Neural cell (in vitro differentiated cells): ENCODE results near the gene SUGCT. TPM values are rescaled to one million over a fixed set of nuclear protein-coding genes. Genes with fewer than 3 reads are reported as not detected.
"Not testable (repeated sequence)": the region's sequence is repeated elsewhere in the genome, so short reads cannot be mapped to it uniquely, and the experiment has no call there.

Experiments
- H2AFZ ChIP-seq: fragments of 200-600, 300-800 bp; sonication (generic), shearing (Covaris generic); 2 replicates; pipeline ENCODE4 v1.6.0; 2014; ENCODE audit warnings: low read depth, mild to moderate bottlenecking, antibody characterized with exemption, low read length, moderate library complexity
- H3F3A ChIP-seq: fragments of 200-600 bp; shearing (Covaris generic); 2 replicates; pipeline ENCODE4 v1.6.1; 2016; ENCODE audit warnings: mild to moderate bottlenecking, moderate library complexity, mixed read lengths, antibody characterized with exemption, low read length; ENCODE audit not compliant: insufficient read depth, poor library complexity, severe bottlenecking
- H3K27ac ChIP-seq: fragments of 200-600, 300-800 bp; sonication (generic), shearing (Covaris generic); 2 replicates; pipeline ENCODE4 v1.5.1; 2014; ENCODE audit warnings: mild to moderate bottlenecking, low read length, moderate library complexity
- H3K27me3 ChIP-seq: fragments of 300-800, 200-600 bp; sonication (generic), shearing (Covaris generic); 2 replicates; pipeline ENCODE4 v1.6.0; 2014; ENCODE audit warnings: mild to moderate bottlenecking, low read depth, low read length, moderate library complexity; ENCODE audit not compliant: insufficient read depth
- H3K36me3 ChIP-seq: fragments of 300-800, 200-600 bp; sonication (generic), shearing (Covaris generic); 2 replicates; pipeline ENCODE4 v1.5.1; 2014; ENCODE audit warnings: mild to moderate bottlenecking, antibody characterized with exemption, low read length, moderate library complexity; ENCODE audit not compliant: insufficient read depth
- H3K4me2 ChIP-seq: fragments of 300-800, 200-600 bp; sonication (generic), shearing (Covaris generic); 2 replicates; pipeline ENCODE4 v1.6.0; 2014; ENCODE audit warnings: mild to moderate bottlenecking, low read length
- H3K4me3 ChIP-seq: fragments of 300-800, 200-600 bp; sonication (generic), shearing (Covaris generic); 2 replicates; pipeline ENCODE4 v1.5.1; 2014; ENCODE audit warnings: mild to moderate bottlenecking, low read length, moderate library complexity
- H3K79me2 ChIP-seq: fragments of 200-600 bp; shearing (Covaris generic); replicated peaks from 2 replicates; pipeline ENCODE4 v1.6.0; 2014; ENCODE audit warnings: mild to moderate bottlenecking, low read length, moderate library complexity; ENCODE audit not compliant: insufficient read depth
- H3K9ac ChIP-seq: fragments of 300-800, 200-600 bp; sonication (generic), shearing (Covaris generic); 2 replicates; pipeline ENCODE4 v1.6.1; 2016; ENCODE audit warnings: mild to moderate bottlenecking, low read length, mixed read lengths
- H3K9me2 ChIP-seq: fragments of 200-600 bp; shearing (Covaris generic); 2 replicates; pipeline ENCODE4 v1.6.1; 2016; ENCODE audit warnings: mild to moderate bottlenecking, low read length, mixed read lengths; ENCODE audit not compliant: insufficient read depth
- H3K9me3 ChIP-seq: fragments of 200-600, 300-800 bp; sonication (generic), shearing (Covaris generic); 2 replicates; pipeline ENCODE4 v1.6.1; 2016; ENCODE audit warnings: mild to moderate bottlenecking, mixed run types, low read length, moderate library complexity, mixed read lengths
- H4K20me1 ChIP-seq: fragments of 200-600 bp; shearing (Covaris generic); 2 replicates; pipeline ENCODE4 v1.6.1; 2016; ENCODE audit warnings: mild to moderate bottlenecking, mixed run types; ENCODE audit not compliant: insufficient read depth
- CTCF ChIP-seq: fragments of 450-650 bp; IDR thresholded peaks from 2 replicates; pipeline ENCODE4 v1.5.1; 2014; ENCODE audit warnings: antibody characterized with exemption, mild to moderate bottlenecking, moderate library complexity; ENCODE audit not compliant: poor library complexity, severe bottlenecking
- EP300 ChIP-seq: fragments of 450-650 bp; conservative IDR thresholded peaks from 2 replicates; pipeline ENCODE4 v1.6.1; 2014; ENCODE audit warnings: antibody characterized with exemption, mild to moderate bottlenecking, moderate library complexity; ENCODE audit not compliant: poor library complexity, severe bottlenecking
- EZH2 ChIP-seq: fragments of 200-600, 300-800 bp; shearing (Covaris generic), sonication (generic); IDR thresholded peaks from 2 replicates; pipeline ENCODE4 v1.6.1; 2014; ENCODE audit warnings: antibody characterized with exemption, low read length, borderline replicate concordance, mild to moderate bottlenecking; ENCODE audit not compliant: insufficient read depth, poor library complexity, severe bottlenecking
- MXI1 ChIP-seq: fragments of 450-650 bp; conservative IDR thresholded peaks from 2 replicates; pipeline ENCODE4 v1.6.1; 2014; ENCODE audit warnings: antibody characterized with exemption, mild to moderate bottlenecking; ENCODE audit not compliant: poor library complexity, severe bottlenecking
- POLR2AphosphoS5 ChIP-seq: IDR thresholded peaks from 2 replicates; pipeline ENCODE4 v1.6.1; 2012
- RAD21 ChIP-seq: fragments of 450-650 bp; conservative IDR thresholded peaks from 2 replicates; pipeline ENCODE4 v1.6.1; 2014; ENCODE audit warnings: antibody characterized with exemption, mild to moderate bottlenecking, moderate library complexity
- REST ChIP-seq: IDR thresholded peaks from 2 replicates; pipeline ENCODE4 v1.6.1; 2012; ENCODE audit warnings: borderline replicate concordance
- SMC3 ChIP-seq: fragments of 450-650 bp; conservative IDR thresholded peaks from 2 replicates; pipeline ENCODE4 v1.6.1; 2014; ENCODE audit warnings: antibody characterized with exemption, mild to moderate bottlenecking, moderate library complexity; ENCODE audit not compliant: poor library complexity
- TAF1 ChIP-seq: IDR thresholded peaks from 2 replicates; pipeline ENCODE4 v1.6.1; 2012; ENCODE audit warnings: low read depth
- polyA plus RNA-seq: library from polyadenylated mRNA; depleted of rRNA; stranded (reverse); fragments of >200 nt; gene quantifications from 2 replicates; pipeline ENCODE4 v1.2.3, GENCODE V29; 2014

SUGCT gene
- polyA plus RNA-seq, 1 donor from 2014 or later: not detected

GRCh38 chr7:40167291-40167690 lies 32.5 kb downstream of the SUGCT start:
- Histone ChIP-seq H3K4me3 (no peak overlapping the region), H4K20me1 (no peaks in the 10 kb centered on the region), H3K36me3 (no peaks in the 10 kb centered on the region), H3K9ac (no peak overlapping the region), H3K27me3 (no peaks in the 10 kb centered on the region), H3K79me2 (no peaks in the 10 kb centered on the region), H3K27ac (no peak overlapping the region), H3K9me2 (no peaks in the 10 kb centered on the region), H3K4me2 (no peak overlapping the region), H2AFZ (no peak overlapping the region), H3K9me3 (no peaks in the 10 kb centered on the region), H3F3A (no peaks in the 10 kb centered on the region)
- TF ChIP-seq SMC3 (no peak), EP300 (no peak), RAD21 (no peak), POLR2AphosphoS5 (no peak), EZH2 (no peak), CTCF (no peak), REST (no peak), TAF1 (no peak), MXI1 (no peak)

- H3K9me2 ChIP-seq, H4K20me1 ChIP-seq, H3K9ac ChIP-seq, H3K4me3 ChIP-seq, H3K27ac ChIP-seq, H3K9me3 ChIP-seq, H3K36me3 ChIP-seq, H3F3A ChIP-seq, H3K79me2 ChIP-seq, H3K27me3 ChIP-seq, H3K4me2 ChIP-seq, H2AFZ ChIP-seq: not testable (repeated sequence)
Observed at GRCh38 chr7:40168266-40168665, 33.5 kb downstream of the SUGCT start.

- H2AFZ ChIP-seq, H3K9me3 ChIP-seq, H3K79me2 ChIP-seq, H3K4me2 ChIP-seq, H3K36me3 ChIP-seq, H3K4me3 ChIP-seq, H3K27me3 ChIP-seq, H3K9me2 ChIP-seq, H3K9ac ChIP-seq, H3F3A ChIP-seq, H3K27ac ChIP-seq, H4K20me1 ChIP-seq: not testable (repeated sequence)
Observed at GRCh38 chr7:40173121-40173520, 38.3 kb downstream of the SUGCT start.

- not testable (repeated sequence) for H2AFZ ChIP-seq, H3K27ac ChIP-seq, H3K27me3 ChIP-seq, H3K36me3 ChIP-seq, H3K4me3 ChIP-seq, H3K9me2 ChIP-seq, H4K20me1 ChIP-seq, H3K9me3 ChIP-seq, H3K9ac ChIP-seq, H3K4me2 ChIP-seq, H3K79me2 ChIP-seq, H3F3A ChIP-seq
Observed at GRCh38 chr7:40175256-40175655, 40.5 kb downstream of the SUGCT start.
